Fibroblast of mammary gland (primary cell): ENCODE results near the gene FGD1.

Source experiments
- DNase-seq: peaks from one replicate; pipeline ENCODE4 v3.0.0-alpha.2; 2010; ENCODE audit warnings: low read depth
- H3K4me3 ChIP-seq: 2 replicates; pipeline ENCODE4 v1.5.1; 2011; ENCODE audit warnings: low read depth, mild to moderate bottlenecking, low read length, moderate library complexity; ENCODE audit not compliant: control insufficient read depth
- CTCF ChIP-seq: conservative IDR thresholded peaks from 2 replicates; pipeline ENCODE4 v1.5.1; 2011; ENCODE audit warnings: low read depth, low read length, inconsistent platforms; ENCODE audit not compliant: control insufficient read depth, insufficient read depth

The FGD1 gene

GRCh38 chrX:54422168-54422567 is 73.9 kb downstream of the FGD1 start:
- TF ChIP-seq CTCF: no peak
- H3K4me3 ChIP-seq: no peak overlapping the region
- no peak for DNase-seq

GRCh38 chrX:54419559-54420302 is 76.3 kb downstream of the FGD1 start:
- no peak overlapping the region for H3K4me3 ChIP-seq
- no peak for DNase-seq
- TF ChIP-seq CTCF: no peak

GRCh38 chrX:54416965-54417364 is 79.1 kb downstream of the FGD1 start:
- DNase-seq: no peak
- TF ChIP-seq CTCF: no peak
- no peak overlapping the region for H3K4me3 ChIP-seq

- no peak for DNase-seq
- no peak for TF ChIP-seq CTCF
- no peak overlapping the region for H3K4me3 ChIP-seq
Measured at GRCh38 chrX:54415534-54416350, 80.3 kb downstream of the FGD1 start.

GRCh38 chrX:54413753-54414152 is 82.3 kb downstream of the FGD1 start:
- no peak for TF ChIP-seq CTCF
- H3K4me3 ChIP-seq: no peak overlapping the region
- peak; percentile 29 for DNase-seq

GRCh38 chrX:54411732-54412131 is 84.3 kb downstream of the FGD1 start:
- TF ChIP-seq CTCF: no peak
- no peak overlapping the region for H3K4me3 ChIP-seq
- no peak for DNase-seq
